ENCODE results near the gene MUC4.

- TF ChIP-seq SPI1 (IDR thresholded peaks at IDR 0.05; ENCODE audit: low read depth, low read length) (no peak), POLR2A (IDR thresholded peaks at IDR 0.05; ENCODE audit: low read depth, low read length) (no peak)
These were observed 33.8 kb upstream of the MUC4 start for GRCh38 chr3:195845483-195845882.

Data from GM12891 (cell line).